MM.1S (cell line): ENCODE results near the gene UGT1A4.

Experiments used
- EZH2 ChIP-seq: fragments of 300-600 bp; sonication (generic); optimal IDR thresholded peaks from 2 replicates; pipeline ENCODE3; 2017; ENCODE audit warnings: low read depth, mild to moderate bottlenecking, antibody characterized with exemption, low read length, mixed read lengths
- TF ChIP-seq, protein P1 (sequence below): fragments of 300-600 bp; sonication (generic); IDR thresholded peaks from 2 replicates; pipeline ENCODE4 v1.5.1; 2016; ENCODE audit warnings: antibody characterized with exemption, low read length, mixed read lengths

DNA sequence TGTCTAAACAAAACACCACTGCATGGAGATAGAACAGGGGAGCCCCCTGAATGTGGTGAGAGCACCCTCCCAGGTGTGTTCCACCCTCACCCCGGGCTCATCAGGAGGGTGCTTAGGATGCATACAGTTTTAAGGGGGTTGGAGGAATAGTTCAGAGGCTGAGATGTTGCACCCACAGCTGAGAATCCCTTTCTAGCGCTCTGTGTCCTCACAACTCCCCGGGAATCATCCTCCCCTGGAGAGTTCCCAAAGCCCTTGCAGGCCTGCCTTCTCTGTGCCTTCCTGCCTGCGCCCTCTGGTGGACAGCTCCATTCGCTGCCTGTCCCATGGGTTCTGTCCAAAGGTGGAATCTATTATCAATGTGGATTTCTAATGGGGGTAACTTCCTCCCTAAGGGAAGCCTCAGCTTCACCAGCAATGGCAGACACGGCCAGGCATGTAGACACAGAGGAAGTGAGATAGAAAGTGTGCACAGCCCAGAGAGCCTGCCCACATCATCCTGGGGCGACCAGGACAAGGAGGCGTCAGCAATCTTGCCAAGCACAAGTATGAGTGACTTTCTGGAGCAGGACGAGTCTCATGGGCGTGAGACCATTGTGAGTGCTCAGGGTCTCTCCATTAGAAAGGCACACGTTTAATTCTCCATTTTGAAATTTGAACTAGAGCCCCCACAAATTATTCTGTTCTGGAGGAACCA, 7.1 kb upstream of the UGT1A4 start:
- TF ChIP-seq, protein P1, sequence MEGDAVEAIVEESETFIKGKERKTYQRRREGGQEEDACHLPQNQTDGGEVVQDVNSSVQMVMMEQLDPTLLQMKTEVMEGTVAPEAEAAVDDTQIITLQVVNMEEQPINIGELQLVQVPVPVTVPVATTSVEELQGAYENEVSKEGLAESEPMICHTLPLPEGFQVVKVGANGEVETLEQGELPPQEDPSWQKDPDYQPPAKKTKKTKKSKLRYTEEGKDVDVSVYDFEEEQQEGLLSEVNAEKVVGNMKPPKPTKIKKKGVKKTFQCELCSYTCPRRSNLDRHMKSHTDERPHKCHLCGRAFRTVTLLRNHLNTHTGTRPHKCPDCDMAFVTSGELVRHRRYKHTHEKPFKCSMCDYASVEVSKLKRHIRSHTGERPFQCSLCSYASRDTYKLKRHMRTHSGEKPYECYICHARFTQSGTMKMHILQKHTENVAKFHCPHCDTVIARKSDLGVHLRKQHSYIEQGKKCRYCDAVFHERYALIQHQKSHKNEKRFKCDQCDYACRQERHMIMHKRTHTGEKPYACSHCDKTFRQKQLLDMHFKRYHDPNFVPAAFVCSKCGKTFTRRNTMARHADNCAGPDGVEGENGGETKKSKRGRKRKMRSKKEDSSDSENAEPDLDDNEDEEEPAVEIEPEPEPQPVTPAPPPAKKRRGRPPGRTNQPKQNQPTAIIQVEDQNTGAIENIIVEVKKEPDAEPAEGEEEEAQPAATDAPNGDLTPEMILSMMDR = peak; percentile 90
- TF ChIP-seq EZH2 = no peak
